ENCODE data around the gene UBXN1. TPM values are rescaled to one million over a fixed set of nuclear protein-coding genes. Genes with fewer than 3 reads are reported as not detected.
A peak's percentile ranks its signal among the peaks of the same experiment; 100 is the strongest.
"Not testable (repeated sequence)": the region's sequence is repeated elsewhere in the genome, so short reads cannot be mapped to it uniquely, and the experiment has no call there.

The UBXN1 gene
- total RNA-seq, 1 experiment from 2014 or later, result 150 TPM

DNA sequence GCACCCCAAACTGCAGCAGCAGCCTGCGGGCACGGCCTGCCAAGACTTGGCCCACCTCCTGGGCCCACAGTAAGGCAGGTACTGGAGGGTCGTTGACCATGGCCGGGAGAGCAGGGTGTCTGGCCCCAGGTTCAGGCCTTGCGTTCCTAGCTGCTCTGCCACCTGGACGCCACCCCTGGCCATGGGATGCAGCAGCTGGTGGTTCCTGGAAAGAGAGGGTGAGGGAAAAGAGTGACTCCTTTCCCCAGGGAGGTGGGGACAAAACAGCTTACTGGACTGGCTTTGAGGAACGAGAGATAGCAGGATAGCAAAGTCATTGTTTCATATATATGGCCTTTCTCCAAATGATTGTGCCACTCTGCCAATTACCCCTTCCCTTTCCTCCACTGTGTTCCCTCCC is 26.5 kb upstream of the UBXN1 start:
- TSS peak; percentile 4 for BruUV-seq (replicated peaks)
- ChIA-PET CTCF (interaction anchor here (0.6 to 1.3 kb wide), 4 partner anchors 12 to 94 kb away, joined by 3 to 14 read pairs (median 4); no protein-coding TSS in a partner anchor), POLR2A (ENCODE audit: unreplicated experiment) (interaction anchor here (0.5 to 1.2 kb wide), 5 partner anchors 10 to 66 kb away, joined by 3 to 15 read pairs (median 5); partner anchors contain the start of genes C11orf98, CSKMT, POLR2G and TAF6L)
- H3K4me1 ChIP-seq (replicated peaks; ENCODE audit: insufficient read depth), result peaks cover 30% of the 10 kb centered on the region
- TF ChIP-seq EZH2 (IDR thresholded peaks at IDR 0.05; ENCODE audit: low read depth), result no peak
- TF ChIP-seq CTCF (conservative IDR thresholded peaks at IDR 0.05), result no peak; the same call in 1 of the 2 replicates
- H3K4me2 ChIP-seq, result peak overlapping the region; percentile 96
- H3K9me2 ChIP-seq (ENCODE audit: insufficient read depth), result no peaks in the 10 kb centered on the region
- H3K4me3 ChIP-seq, result peak overlapping the region; percentile 89
- peaks cover 6% of the 10 kb centered on the region; the same call in 1 of the 2 replicates for H3K36me3 ChIP-seq (ENCODE audit: low read depth)
- peak overlapping the region; percentile 79 for H3K27ac ChIP-seq
- no peaks in the 10 kb centered on the region for H4K20me1 ChIP-seq (ENCODE audit: insufficient read depth)
- no peaks in the 10 kb centered on the region for H3K9me3 ChIP-seq (ENCODE audit: insufficient read depth, low read depth)
- intact Hi-C loops (cut with micrococcal nuclease; ENCODE audit: unreplicated experiment), result loop anchor here (5.0 kb wide), 2 partner anchors 93 to 137 kb away; partner anchors contain the start of genes EML3 and ROM1
- H2AFZ ChIP-seq, result peak overlapping the region; percentile 85
- peak; percentile 50 to 66 for DNase-seq
- peaks cover 19% of the 10 kb centered on the region for H3K79me2 ChIP-seq (ENCODE audit: low read depth)
- H3F3A ChIP-seq (ENCODE audit: insufficient read depth, low read depth), result peaks cover 34% of the 10 kb centered on the region
- H3K27me3 ChIP-seq (ENCODE audit: insufficient read depth, low read depth), result no peaks in the 10 kb centered on the region

DNA sequence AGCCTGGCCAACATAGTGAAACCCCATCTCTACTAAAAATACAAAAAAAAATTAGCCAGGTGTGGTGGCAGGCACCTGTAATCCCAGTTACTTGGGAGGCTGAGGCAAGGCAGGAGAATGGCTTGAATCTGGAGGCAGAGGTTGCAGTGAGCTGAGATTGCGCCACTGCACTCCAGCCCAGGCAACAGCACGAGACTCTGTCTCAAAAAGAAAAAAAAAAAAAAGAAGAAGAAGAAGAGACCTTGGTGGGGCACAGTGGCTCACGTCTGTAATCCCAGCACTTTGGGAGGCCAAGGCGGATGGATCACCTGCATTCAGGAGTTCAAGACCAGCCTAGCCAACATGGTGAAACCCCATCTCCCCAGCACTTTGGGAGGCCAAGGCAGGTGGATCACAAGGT is 25.0 kb upstream of the UBXN1 start:
- H3K4me2 ChIP-seq; H3K9me3 ChIP-seq (ENCODE audit: insufficient read depth, low read depth); H3K36me3 ChIP-seq (ENCODE audit: low read depth); intact Hi-C loops (cut with micrococcal nuclease; ENCODE audit: unreplicated experiment); H3K4me3 ChIP-seq; H3K9me2 ChIP-seq (ENCODE audit: insufficient read depth); POLR2A ChIA-PET (ENCODE audit: unreplicated experiment); H3K27ac ChIP-seq; H2AFZ ChIP-seq; DNase-seq; H3K27me3 ChIP-seq (ENCODE audit: insufficient read depth, low read depth); H4K20me1 ChIP-seq (ENCODE audit: insufficient read depth); BruUV-seq (replicated peaks): not testable (repeated sequence)
- Histone ChIP-seq H3F3A (ENCODE audit: insufficient read depth, low read depth) (peaks cover 25% of the 10 kb centered on the region), H3K79me2 (ENCODE audit: low read depth) (peaks cover 19% of the 10 kb centered on the region), H3K4me1 (replicated peaks; ENCODE audit: insufficient read depth) (peaks cover 24% of the 10 kb centered on the region)
- CTCF ChIA-PET, result interaction anchor here (0.6 kb wide), 1 partner anchor 24 kb away, joined by 3 read pairs; no protein-coding TSS in a partner anchor

GRCh38 chr11:62702246-62702645 is 23.4 kb upstream of the UBXN1 start:
- no peaks in the 10 kb centered on the region for H4K20me1 ChIP-seq (ENCODE audit: insufficient read depth)
- peaks cover 25% of the 10 kb centered on the region for H3F3A ChIP-seq (ENCODE audit: insufficient read depth, low read depth)
- peaks cover 6% of the 10 kb centered on the region; the same call in 1 of the 2 replicates for H3K36me3 ChIP-seq (ENCODE audit: low read depth)
- H2AFZ ChIP-seq, result no peak overlapping the region
- no peak overlapping the region for H3K27ac ChIP-seq
- ChIA-PET POLR2A (ENCODE audit: unreplicated experiment) (no interaction called here), CTCF (no interaction called here)
- no peaks in the 10 kb centered on the region for H3K9me2 ChIP-seq (ENCODE audit: insufficient read depth)
- H3K9me3 ChIP-seq (ENCODE audit: insufficient read depth, low read depth), result no peaks in the 10 kb centered on the region
- TF ChIP-seq CTCF (conservative IDR thresholded peaks at IDR 0.05) (no peak), EZH2 (IDR thresholded peaks at IDR 0.05; ENCODE audit: low read depth) (no peak)
- H3K79me2 ChIP-seq (ENCODE audit: low read depth), result peaks cover 19% of the 10 kb centered on the region
- no TSS peak for BruUV-seq (replicated peaks)
- H3K4me1 ChIP-seq (replicated peaks; ENCODE audit: insufficient read depth), result peaks cover 14% of the 10 kb centered on the region
- H3K4me3 ChIP-seq, result no peak overlapping the region
- intact Hi-C loops (cut with micrococcal nuclease; ENCODE audit: unreplicated experiment), result no loop called here
- DNase-seq, result no peak
- H3K27me3 ChIP-seq (ENCODE audit: insufficient read depth, low read depth), result no peaks in the 10 kb centered on the region
- no peak overlapping the region for H3K4me2 ChIP-seq
